Measurements from ENCODE around the gene FUT8.

FUT8 gene

GRCh38 chr14:65485516-65485915, 73.0 kb downstream of the FUT8 start:
- TF ChIP-seq CTCF (IDR thresholded peaks at IDR 0.05; ENCODE audit: control insufficient read depth, extremely low read depth, insufficient read depth): no peak
- no peak overlapping the region for H3K4me3 ChIP-seq (ENCODE audit: low read depth, low read length)
- DNase-seq (ENCODE audit: low read depth): no peak

GRCh38 chr14:65486863-65487262, 74.3 kb downstream of the FUT8 start:
- no peak for DNase-seq (ENCODE audit: low read depth)
- peak; percentile 32 for TF ChIP-seq CTCF (IDR thresholded peaks at IDR 0.05; ENCODE audit: control insufficient read depth, extremely low read depth, insufficient read depth)
- no peak overlapping the region for H3K4me3 ChIP-seq (ENCODE audit: low read depth, low read length)

- TF ChIP-seq CTCF (IDR thresholded peaks at IDR 0.05; ENCODE audit: control insufficient read depth, extremely low read depth, insufficient read depth): no peak
- no peak overlapping the region for H3K4me3 ChIP-seq (ENCODE audit: low read depth, low read length)
- DNase-seq (ENCODE audit: low read depth): no peak
These were observed 75.4 kb downstream of the FUT8 start for GRCh38 chr14:65487783-65488494.

GRCh38 chr14:65491274-65491673, 78.7 kb downstream of the FUT8 start:
- DNase-seq (ENCODE audit: low read depth): no peak
- TF ChIP-seq CTCF (IDR thresholded peaks at IDR 0.05; ENCODE audit: control insufficient read depth, extremely low read depth, insufficient read depth): no peak
- H3K4me3 ChIP-seq (ENCODE audit: low read depth, low read length): no peak overlapping the region

- no peak for DNase-seq (ENCODE audit: low read depth)
These were observed 79.7 kb downstream of the FUT8 start for GRCh38 chr14:65492266-65492665.

GRCh38 chr14:65495196-65495595, 82.7 kb downstream of the FUT8 start:
- no peak for TF ChIP-seq CTCF (IDR thresholded peaks at IDR 0.05; ENCODE audit: control insufficient read depth, extremely low read depth, insufficient read depth)
- H3K4me3 ChIP-seq (ENCODE audit: low read depth, low read length): no peak overlapping the region
- DNase-seq (ENCODE audit: low read depth): no peak

More at GRCh38 chr14:65492266-65492665, 79.7 kb downstream of the FUT8 start:
- H3K4me3 ChIP-seq (ENCODE audit: low read depth, low read length): no peak overlapping the region
- TF ChIP-seq CTCF (IDR thresholded peaks at IDR 0.05; ENCODE audit: control insufficient read depth, extremely low read depth, insufficient read depth): no peak

All from LNCaP clone FGC (cell line).